ENCODE data around the gene DDX41. TPM values are rescaled to one million over a fixed set of nuclear protein-coding genes. Genes with fewer than 3 reads are reported as not detected.

Gene DDX41
- total and polyA plus RNA-seq, 8 donors, result 24.3 to 88.1 (median 42.7) TPM

DNA sequence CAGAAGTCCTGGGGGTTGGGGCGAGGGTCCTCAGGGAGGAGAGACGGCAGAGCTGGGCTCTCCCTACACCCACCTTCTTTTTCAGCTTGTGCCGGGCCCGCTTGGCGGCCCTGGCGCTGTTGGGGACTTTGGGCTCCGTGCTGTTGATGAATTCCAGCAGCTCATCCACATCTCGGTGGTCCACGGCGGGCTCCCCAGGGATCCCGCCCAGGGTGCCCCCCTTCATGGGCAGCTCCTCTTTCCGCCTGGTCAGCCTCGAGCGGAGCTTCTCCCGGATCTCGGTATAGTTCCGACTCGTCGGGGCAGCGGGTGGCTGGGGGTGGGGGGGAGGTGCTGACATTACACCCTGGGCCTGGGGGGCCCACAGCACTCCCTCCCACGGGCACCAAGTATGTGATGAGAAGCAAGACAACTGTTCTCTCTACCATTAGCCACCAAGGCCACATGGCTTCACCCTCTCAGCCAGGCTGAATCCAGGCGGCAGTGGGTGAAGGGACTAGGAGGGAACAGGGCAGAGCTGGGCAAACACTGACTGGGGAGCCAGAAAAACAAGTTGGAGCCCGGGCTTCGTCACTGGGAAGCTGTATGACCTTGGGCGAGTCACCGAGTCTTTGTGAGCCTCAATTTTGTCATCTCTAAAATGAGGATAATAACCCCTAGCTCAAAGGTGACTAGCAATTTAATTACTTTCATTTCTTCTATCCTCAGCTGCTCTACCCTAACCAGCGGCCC, 14.6 kb upstream of the DDX41 start:
- 81 to 82% methylated on average over 27 of the region's 27 CpGs for WGBS, 2 donors
- H3K4me3 ChIP-seq, result no peak overlapping the region
- intact Hi-C loops (cut with DNase I), result no loop called here
- FAIRE-seq (no peak), DNase-seq (peak in 2 of 6 donors; percentile 50 to 60), ATAC-seq (peak in 3 of 4 donors; percentile 11 to 39 (median 32))
- no peaks in the 10 kb centered on the region for H3K9me3 ChIP-seq
- peaks cover 0 to 53% (median 8%) of the 10 kb centered on the region in 3 donors for H3K36me3 ChIP-seq
- TF ChIP-seq, protein P1, sequence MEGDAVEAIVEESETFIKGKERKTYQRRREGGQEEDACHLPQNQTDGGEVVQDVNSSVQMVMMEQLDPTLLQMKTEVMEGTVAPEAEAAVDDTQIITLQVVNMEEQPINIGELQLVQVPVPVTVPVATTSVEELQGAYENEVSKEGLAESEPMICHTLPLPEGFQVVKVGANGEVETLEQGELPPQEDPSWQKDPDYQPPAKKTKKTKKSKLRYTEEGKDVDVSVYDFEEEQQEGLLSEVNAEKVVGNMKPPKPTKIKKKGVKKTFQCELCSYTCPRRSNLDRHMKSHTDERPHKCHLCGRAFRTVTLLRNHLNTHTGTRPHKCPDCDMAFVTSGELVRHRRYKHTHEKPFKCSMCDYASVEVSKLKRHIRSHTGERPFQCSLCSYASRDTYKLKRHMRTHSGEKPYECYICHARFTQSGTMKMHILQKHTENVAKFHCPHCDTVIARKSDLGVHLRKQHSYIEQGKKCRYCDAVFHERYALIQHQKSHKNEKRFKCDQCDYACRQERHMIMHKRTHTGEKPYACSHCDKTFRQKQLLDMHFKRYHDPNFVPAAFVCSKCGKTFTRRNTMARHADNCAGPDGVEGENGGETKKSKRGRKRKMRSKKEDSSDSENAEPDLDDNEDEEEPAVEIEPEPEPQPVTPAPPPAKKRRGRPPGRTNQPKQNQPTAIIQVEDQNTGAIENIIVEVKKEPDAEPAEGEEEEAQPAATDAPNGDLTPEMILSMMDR (IDR thresholded peaks at IDR 0.05), result no peak
- no peaks in the 10 kb centered on the region for H3K27me3 ChIP-seq
- H3K27ac ChIP-seq, result no peak overlapping the region
- H3K4me1 ChIP-seq, result no peaks in the 10 kb centered on the region

DNA sequence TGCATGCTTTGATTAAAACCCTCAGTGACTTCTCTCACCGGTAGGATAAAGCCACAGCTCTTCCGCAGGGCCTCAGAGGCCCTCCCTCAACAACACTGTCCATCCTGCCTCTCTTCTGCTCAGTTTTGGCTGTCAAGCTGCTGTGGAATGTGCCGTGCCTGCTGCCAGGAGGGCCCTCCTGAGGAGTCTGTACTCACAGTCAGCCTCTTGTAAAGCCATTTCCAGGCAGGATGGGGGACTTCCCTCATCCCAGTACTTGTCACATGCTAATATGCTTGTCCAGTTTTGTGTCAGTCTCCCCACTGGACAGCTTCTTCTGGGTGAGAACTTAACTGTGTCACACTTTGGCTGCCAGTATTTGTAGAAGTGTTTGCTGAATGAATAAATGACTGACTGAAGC, 13.9 kb upstream of the DDX41 start:
- H3K4me1 ChIP-seq, result no peaks in the 10 kb centered on the region
- DNase-seq (peak in 1 of 6 donors; percentile 21), ATAC-seq (no peak), FAIRE-seq (no peak)
- H3K36me3 ChIP-seq, result peaks cover 0 to 56% (median 8%) of the 10 kb centered on the region in 3 donors
- intact Hi-C loops (cut with DNase I), result no loop called here
- TF ChIP-seq, protein P1 (IDR thresholded peaks at IDR 0.05), result no peak
- 81 to 91% methylated on average over 3 of the region's 3 CpGs for WGBS, 2 donors
- no peak overlapping the region for H3K4me3 ChIP-seq
- no peak overlapping the region for H3K27ac ChIP-seq
- H3K9me3 ChIP-seq, result no peaks in the 10 kb centered on the region
- H3K27me3 ChIP-seq, result no peaks in the 10 kb centered on the region

GRCh38 chr5:177529247-177530203, 12.8 kb upstream of the DDX41 start:
- TF ChIP-seq, protein P1 (IDR thresholded peaks at IDR 0.05), result no peak
- no peak for FAIRE-seq

GRCh38 chr5:177528631-177529030, 11.9 kb upstream of the DDX41 start:
- FAIRE-seq (no peak), ATAC-seq (no peak), DNase-seq (peak in 1 of 6 donors; percentile 36)
- peaks cover 3 to 76% (median 8%) of the 10 kb centered on the region in 3 donors for H3K36me3 ChIP-seq
- H3K4me3 ChIP-seq, result no peak overlapping the region
- TF ChIP-seq, protein P1 (IDR thresholded peaks at IDR 0.05), result no peak
- no peaks in the 10 kb centered on the region for H3K27me3 ChIP-seq
- intact Hi-C loops (cut with DNase I), result no loop called here
- no peaks in the 10 kb centered on the region for H3K4me1 ChIP-seq
- H3K27ac ChIP-seq, result no peak overlapping the region
- WGBS, 2 donors, result 91% methylated on average over 10 of the region's 10 CpGs
- H3K9me3 ChIP-seq, result no peaks in the 10 kb centered on the region

More at GRCh38 chr5:177529247-177530203, 12.8 kb upstream of the DDX41 start:
- Histone ChIP-seq H3K9me3 (no peaks in the 10 kb centered on the region), H3K36me3 (peaks cover 0 to 67% (median 8%) of the 10 kb centered on the region in 3 donors), H3K4me3 (no peak overlapping the region), H3K4me1 (no peaks in the 10 kb centered on the region), H3K27ac (no peak overlapping the region), H3K27me3 (no peaks in the 10 kb centered on the region)
- intact Hi-C loops (cut with DNase I), result no loop called here
- 86 to 90% methylated on average over 12 of the region's 12 CpGs for WGBS, 2 donors
- DNase-seq, result peak in 1 of 6 donors; percentile 22
- no peak for ATAC-seq

Measured in pancreas (tissue), 10 donors.